Renal cortical epithelial cell (primary cell): Measurements from ENCODE around the gene CBARP. TPM values are rescaled to one million over a fixed set of nuclear protein-coding genes. Genes with fewer than 3 reads are reported as not detected.

Experiments
- DNase-seq: peaks from one replicate; pipeline ENCODE4 v3.0.0-alpha.2; 2011; ENCODE audit warnings: low read depth
- total RNA-seq: library from RNA; depleted of rRNA; stranded (reverse); fragments of >200 nt; gene quantifications from 2 replicates; pipeline ENCODE4 v1.2.3, GENCODE V29; 2014

Gene CBARP, protein sequence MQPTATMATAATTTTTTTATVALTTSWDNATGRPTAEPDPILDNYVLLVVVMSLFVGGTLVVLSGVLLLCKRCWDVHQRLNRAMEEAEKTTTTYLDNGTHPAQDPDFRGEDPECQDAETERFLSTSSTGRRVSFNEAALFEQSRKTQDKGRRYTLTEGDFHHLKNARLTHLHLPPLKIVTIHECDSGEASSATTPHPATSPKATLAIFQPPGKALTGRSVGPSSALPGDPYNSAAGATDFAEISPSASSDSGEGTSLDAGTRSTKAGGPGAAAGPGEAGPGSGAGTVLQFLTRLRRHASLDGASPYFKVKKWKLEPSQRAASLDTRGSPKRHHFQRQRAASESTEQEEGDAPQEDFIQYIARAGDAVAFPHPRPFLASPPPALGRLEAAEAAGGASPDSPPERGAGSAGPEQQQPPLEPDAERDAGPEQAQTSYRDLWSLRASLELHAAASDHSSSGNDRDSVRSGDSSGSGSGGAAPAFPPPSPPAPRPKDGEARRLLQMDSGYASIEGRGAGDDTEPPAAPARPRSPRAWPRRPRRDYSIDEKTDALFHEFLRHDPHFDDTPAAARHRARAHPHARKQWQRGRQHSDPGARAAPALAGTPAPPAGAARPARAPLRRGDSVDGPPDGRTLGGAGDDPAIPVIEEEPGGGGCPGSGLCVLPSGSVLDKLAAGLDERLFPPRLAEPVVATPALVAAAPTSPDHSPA
- total RNA-seq = 0.87 and 4.3 TPM in 2 replicates

DNA sequence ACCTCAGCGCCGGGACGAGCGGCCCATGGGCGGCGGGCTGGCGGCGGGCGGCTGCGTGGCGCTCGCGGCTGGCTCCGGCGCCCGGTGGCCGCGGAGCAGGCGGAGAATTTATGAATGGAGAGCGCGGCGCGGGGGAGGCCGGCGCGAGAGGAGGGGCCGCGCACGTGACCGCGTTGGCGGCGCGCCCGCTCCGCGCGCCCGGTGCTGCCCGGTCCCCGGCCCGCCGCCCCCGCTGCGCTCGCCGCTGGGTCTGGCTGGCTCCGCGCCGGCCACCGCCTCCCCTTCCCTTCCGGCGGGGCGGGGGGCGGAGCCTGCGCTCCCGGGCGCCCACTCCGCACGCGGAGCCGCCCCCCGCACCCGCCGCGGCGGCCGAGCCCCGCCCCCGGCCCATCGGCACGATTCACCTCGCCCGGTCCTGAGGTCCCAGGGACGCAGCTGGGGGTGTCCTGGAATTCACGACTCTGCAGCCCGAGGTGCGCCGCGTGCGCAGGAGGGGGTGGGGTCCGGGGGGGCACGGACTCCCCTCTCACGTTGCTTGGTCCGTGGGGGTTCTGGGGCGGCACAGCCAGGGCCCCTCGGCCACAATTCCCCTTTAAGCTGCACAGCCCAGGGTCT lies at the start of gene CBARP:
TSS of gene CBARP (minus strand) at position 252 of the 615 bp plus-strand sequence. CDS start 1,905 bp downstream, outside the sequence.
- DNase-seq = no peak

DNA sequence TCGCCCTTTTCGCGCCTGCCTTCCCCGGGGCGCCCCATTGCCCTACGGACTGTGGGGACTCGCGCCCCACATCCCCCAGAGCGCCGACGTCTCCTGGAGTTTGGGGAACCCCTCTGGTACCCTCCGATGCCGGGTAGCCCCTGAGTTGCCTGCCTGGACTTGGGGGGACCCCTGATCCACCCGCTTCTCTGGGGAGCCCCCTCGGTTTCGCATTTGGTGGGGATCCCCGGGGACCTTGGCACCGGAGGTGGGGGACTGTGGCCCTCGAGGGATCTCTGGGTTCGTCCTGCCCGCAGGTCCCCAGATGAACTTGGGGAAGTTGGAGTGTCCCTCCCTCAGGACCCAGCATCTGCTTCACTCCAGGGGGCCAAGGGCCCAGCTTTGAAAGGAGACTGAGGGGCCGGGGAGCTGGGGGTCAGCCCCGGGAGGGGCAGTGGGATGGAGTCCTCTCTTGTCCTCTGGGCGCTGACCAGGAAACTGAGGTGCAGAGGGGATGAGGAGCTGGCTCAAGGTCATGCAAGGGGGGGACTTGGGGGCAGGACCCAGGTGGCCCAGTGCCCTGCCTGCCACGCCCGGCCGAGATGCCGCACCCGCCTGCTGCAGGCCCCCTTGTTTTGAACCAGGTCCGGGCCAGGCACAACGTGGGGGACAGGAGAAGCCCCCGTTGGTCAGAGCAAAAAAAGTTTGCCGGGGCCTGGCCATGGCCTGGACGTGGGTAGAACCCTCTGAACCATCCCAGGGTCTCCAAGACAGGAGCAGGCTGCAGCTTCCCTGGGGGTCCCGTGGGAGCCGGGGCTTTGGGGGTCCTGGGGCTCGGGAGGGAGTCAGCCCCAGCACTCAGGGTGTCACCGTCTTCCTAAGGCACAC lies 48.9 kb upstream of the CBARP start:
- no peak for DNase-seq

DNA sequence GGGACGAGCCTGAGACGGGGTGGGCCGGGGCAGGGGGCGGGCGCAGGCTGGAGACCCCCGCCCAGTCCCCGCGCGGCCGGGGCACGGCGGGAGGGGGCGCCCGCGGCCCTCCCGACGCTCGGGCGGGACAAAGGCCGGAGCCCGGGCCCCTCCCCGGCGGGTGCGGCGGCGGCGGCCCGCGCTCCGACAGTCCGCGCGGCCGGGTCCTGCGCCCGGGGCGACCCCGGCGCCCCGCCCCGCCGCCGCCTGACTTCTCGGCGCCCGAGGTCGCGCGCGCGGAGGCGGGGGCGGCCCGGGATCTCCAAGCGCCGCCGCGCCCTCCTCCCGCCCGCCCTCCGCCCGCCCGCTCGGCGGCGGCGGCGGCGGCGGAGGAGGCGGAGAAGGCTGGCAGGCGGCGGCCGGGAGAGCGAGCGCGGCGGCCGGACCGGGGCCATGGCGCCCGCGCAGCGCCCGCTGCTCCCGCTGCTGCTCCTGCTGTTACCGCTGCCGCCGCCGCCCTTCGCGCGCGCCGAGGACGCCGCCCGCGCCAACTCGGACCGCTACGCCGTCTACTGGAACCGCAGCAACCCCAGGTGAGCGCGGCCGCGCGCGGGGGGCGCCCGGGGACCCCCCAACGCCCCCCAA lies 48.0 kb upstream of the CBARP start, which contains the start of gene EFNA2:
TSS of gene EFNA2 (plus strand) at position 137 of the 624 bp plus-strand sequence. CDS start at position 433, 296 bp downstream.
- no peak for DNase-seq

DNA sequence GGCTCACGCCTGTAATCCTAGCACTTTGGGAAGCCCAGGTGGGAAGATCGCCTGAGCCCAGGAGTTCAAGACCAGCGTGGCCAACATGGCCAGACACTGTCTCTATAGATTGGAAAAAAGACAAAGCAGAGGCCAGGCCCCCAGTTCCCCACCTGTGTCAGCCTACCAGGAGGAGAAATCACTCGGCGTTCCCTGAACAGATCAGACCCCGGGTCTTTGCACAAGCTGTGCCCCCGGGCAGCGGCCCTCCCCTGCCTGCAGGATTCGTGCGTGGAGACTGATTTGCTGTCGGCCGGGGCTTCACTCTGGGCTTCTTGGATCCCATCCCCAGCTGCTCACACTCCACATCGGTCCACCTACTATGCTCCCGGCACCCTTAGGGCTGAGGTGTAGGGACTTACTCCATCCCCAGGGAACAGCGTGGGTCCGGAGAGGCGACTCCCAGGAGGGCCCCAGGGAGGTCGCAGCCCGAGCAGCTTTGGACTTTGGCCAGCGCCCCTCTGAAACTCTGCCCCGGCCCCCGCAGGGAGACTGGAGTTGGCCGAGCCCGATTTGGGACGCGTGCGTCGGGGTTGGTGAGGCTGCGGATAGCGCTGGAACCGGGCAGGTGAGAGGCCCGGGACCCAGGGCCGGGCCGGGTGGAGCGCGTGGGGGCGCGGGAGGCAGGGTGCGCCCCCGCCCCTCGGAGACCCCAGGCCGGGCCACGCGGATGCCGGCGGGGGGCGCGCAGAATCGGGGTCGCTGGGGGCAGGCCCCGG lies 47.4 kb upstream of the CBARP start:
- DNase-seq = no peak

DNA sequence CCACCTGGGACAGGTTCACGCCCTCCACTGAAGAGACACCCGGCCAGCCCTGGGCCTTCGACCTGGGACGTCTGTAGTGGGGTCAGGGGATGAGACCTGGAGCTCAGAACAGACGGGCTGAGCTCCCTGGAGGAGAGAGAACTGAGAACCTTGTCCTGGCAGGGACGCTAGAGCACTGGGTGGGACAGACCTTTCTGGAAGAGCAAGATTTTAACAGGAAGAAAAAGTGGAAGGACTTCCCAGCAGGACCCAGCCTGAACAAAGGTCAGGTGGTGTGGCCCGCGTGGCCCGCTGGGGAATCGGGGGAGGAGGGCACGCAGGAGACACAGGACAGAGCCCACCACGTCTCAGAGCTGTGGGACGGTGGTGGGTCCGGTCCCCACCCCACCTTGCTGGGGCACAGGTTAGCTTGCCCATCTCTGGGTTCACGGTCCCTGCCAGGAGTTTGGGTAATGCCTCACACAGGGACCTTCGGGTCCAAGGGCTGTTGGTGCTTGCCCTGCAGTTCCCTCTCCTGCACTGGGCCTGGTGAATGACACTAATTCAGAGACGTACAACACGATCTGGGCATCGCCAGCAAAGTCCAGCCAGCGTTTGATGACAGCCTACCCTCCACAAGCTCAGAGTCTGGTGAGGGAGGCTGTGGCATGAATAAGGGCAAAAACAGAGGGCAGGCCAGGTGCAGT lies 46.6 kb upstream of the CBARP start:
- DNase-seq = no peak

DNA sequence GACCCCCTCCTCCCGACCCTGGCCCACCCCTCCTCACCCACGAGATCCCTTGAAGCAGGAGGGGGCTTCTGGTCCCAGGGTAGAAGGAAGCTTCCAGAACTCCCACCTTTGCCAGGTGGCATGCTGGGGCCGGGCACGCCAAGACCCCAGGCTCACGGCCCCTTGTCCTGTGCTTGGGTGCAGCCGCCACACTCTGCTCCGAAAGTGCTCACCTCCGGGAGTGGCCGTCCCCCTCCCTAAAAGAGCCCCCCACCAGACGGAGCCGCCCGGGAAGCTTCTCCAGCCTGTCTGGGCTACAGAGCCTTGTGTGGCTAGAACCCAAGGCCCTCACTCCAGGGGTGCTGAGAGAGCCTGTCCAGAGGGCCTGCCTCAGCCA lies 46.1 kb upstream of the CBARP start:
- no peak for DNase-seq

DNA sequence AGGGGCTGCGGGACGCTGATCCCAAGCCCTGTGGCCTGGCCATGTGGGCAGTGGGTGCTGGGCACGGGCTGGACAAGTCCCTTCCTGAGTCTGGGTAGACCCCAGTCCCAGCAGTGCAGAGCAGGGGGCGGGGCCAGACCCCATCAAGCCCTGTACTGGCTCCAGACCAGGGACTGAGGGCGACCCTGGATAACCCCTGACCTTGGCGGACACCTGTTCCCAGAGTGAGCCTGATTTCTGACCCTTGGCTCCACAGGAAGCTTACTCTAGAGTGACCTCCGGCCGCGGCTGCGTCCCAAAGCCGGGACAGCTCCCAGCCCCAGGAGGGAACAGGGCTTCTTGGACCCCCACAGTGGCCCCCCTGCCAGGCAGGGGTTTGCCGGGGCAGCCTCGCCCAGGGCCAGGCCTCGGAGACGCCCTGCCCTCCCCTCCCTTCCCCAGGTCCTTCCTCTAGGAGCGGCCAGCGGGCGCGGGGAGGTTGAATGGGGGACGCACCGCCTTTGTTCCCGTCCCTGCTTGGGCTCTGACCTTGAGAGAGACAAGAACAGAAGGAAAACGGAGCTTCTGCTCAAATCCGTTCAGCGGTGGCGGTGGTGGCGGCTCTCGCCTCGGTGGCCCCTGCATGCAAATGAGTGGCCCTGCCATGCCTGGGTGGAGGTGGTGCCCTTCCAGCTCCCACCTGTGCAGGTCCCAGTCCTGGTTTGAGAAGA lies 45.6 kb upstream of the CBARP start:
- DNase-seq = no peak

DNA sequence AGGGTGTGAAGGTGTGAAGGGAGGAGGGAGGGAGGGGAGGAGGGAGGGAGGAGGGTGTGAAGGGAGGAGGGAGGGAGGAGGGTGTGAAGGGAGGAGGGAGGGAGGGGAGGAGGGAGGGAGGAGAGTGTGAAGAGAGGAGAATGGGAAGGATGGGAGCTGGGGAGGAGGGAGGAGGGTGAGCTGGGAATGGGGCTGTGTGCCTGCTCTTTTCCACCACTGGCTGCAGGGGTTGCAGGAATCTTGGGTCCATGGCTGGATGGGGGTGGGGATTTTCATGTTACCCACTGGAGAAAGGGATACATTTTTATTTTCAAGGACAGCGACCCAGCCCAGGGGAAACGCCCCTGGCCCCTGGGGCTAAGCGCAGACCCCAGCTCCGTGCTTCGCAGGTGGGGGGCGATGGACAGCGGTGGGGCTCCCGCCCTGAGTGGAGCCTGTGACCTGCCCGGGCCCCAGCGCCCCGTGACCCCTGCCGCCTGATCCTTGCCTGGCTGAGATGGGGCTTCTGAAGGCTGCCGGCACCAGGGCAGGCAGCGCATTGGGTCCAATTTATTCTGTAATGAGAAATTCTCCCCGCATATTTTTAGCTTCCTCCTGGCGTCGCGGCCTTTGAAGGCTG lies 44.9 kb upstream of the CBARP start:
- no peak for DNase-seq

DNA sequence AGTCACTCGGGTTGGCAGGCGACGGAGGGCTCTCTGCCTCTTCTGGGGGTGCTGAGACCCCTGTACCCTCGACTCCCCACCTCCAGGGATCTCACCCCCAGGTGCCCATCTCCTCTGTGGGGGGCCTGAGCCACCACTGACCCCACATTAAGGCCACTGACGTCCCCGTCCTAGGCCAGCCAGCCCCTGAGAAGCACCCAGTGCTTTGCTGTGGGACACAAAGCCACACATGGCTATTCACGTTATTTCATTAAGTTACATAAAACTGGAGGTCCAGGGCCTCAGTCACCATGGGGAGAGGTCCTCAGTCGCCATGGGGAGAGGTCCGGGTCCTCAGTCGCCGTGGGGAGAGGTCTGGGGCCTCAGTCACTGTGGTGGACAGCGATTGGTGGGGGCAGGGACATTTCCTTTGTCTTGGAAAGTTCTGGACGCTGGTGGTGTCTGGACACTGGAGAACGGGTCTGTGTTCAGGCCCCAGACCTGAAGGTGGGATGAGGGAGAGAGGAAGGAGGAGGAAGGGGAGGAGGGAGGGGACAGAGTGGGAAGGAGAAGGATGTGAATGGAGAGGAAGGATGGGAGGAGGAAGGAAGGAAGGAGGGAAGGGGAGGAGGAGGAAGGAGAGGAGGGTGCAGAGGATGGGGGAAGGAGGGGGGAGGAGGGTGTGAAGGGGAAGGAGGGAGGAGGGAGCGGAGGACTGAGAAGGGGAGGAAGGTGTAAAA lies 43.9 kb upstream of the CBARP start:
- DNase-seq = no peak

DNA sequence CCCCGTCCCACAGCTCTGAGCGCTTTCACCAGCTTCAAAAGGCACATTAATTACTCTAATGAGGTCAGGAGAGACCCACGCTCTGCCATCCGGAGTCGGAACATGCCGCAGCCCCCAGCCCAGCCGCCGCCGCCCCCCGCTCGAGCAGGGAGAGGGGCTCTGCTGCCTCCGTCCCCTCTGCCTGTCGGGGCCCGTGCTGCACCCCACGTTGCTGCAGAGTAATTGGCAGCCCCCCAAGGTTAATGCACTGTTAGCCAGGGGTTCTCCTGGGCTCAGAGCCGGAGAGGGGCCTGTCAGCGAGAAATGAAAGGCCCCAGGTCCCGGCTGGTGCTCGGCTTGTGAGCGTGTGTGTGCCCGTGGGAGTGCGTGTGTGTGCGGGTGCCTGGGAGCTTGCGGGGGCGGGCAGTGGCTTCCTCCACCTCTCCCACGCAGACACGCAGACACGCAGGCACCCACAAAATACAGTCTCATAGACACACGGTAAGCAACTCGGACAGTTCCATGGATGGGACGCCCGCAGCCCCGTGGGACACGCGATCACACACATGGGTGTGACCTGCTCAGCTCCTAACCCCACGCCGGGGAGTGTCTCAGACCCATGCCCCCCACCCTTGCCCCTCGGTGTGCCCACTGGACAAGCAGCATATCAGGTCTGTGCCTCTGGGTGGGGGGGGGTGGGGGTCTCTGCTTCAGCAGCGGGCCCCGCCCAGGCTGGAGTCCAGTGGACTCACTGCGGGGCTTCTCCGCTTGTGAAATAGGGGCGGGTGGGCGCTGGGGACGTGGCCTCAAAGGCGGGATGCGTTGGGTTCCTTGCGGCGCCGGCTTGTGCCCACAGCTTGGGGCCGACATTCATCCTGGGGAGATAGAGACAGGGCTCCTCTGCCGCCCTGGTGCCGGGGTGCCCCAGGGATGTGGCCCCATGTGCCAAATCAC lies 43.1 kb upstream of the CBARP start:
- no peak for DNase-seq

DNA sequence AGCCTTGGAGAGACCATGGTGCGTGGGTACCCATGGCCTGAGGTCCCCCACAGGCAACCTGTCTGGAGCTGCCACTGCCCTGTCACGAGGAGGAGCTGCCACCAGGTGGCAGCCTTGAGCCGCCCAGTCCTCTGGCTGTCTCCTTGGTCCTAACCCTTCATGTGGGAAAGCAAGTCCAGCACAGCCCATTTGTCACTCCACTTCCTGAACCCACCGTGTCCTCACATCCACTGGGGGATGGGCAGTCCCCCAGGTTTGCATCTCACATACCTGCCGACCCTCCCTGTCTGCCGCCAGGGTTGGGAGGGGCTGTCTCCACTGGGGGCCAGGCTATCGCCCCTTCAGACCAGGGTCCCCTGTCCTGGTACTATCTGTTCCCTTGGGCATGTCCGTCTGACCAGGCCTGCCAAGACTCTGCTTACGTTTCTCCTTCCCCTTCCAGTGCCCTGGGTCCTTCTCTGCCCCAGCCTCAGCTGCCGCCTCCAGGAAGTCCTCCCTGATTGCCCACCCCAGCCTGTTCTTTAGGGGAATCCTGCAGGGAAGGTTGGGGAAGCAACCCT lies 42.1 kb upstream of the CBARP start:
- peak; percentile 67 for DNase-seq

DNA sequence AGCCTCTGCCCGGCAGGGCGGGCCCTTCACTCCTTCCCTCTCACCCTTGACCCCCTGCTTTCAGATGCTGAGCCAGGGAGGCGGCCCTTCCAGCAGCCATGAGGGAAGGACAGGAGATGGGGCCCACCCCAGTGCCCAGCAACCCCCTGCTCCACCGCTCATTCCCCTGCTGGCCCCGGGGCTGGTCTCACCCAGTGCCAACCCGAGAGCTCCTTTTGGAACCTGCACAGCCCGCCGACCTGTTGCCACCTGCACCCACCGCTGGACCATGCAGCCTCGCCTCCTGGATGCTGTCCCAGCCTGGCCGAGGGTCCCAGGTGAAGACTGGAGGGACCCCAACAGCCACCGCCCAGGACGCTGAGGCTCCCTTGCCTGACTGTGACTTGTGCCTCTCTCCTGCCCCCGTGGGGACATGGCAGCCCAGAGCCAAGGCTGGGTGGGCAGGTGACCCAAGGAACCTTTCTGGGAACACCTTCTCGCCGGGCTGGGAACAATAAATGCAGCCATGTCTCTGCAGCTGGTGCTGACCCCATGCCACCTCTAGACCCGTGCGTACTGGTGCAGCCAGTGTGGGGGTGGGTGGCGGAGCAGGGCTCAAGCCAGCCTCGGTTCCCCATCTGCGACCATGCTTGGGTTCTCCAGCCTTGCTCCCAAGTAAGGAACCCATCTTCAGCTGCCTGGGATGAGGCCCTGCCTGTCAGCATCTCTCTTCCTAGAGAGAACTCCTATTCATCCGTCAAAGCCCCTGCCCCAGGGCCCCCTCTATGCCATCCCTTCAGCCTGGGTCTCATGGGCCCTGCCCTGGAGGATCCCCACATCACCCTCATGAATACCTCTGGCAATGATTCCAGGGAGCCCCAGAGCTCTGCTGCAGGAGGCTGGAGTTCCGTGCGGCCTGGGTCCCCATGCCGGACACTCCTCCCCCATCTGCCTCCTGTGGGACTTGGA lies 41.2 kb upstream of the CBARP start:
- DNase-seq = no peak

DNA sequence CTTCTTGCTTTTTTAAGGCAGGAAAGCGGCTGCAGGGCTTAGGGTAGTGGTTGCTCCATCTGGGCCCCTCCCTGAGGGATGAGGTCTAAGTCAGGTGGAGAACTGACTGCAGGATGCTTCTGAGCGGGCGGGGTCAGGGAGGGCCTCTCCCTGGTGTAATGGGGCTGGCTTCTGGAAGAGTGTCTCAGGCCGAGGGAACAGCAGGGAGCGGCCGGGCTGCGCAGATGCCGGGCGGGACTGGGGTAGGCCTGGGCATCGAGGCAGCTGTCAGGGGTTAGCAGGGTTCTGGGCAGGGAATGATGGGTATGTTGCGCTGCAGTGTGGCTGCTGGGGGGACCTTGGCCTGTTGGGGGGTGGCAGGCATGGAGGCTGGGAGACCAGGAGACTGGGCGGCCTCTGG lies 40.3 kb upstream of the CBARP start:
- no peak for DNase-seq

DNA sequence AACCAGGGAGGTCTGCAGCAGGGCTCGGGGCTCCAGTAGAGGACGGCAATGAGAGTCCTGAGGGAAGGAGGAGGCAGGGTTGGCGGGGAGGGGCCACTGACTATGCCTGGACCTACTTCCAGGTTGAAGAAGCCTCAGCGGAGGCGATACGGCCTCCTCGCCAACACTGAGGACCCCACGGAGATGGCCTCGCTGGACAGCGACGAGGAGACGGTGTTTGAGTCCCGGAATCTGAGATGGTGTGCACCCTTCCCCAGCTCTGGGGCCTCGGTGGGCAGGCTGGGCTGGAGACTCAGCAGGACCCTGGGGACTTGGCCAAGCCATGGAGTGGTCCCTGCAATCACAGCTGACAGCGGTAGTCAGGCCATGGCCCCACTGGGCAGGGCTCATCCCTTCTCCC lies 39.3 kb upstream of the CBARP start:
- no peak for DNase-seq

DNA sequence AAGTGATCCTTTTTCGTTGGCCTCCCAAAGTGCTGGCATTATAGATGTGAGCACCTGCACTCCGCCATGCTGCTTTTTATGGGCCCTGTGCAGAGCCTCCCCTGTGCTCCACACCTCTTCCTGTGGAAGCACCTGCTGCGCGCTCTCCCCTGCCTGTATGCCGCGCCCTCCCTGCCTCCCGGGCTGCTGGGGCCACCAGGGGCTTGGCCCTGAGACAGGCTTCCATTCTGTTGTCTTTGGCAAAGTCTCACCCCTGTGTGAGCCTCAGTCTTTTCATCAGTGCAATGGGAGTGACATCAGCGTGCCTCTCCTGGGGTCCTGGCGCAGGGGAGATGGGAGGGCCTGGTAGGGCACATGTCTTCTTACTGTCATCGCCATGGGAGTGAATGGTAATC lies 38.8 kb upstream of the CBARP start:
- no peak for DNase-seq
